GM12865 (cell line): ENCODE results near the gene HNRNPA3.
"Not testable (repeated sequence)": the region's sequence is repeated elsewhere in the genome, so short reads cannot be mapped to it uniquely, and the experiment has no call there.

Experiments
- DNase-seq: peaks from one replicate; pipeline ENCODE4 v3.0.0; 2010; ENCODE audit warnings: low read depth
- H3K4me3 ChIP-seq: 2 replicates; pipeline ENCODE4 v1.5.1; 2011; ENCODE audit warnings: mild to moderate bottlenecking, low read depth, low read length, control low read depth
- TF ChIP-seq, protein P1 (sequence below): IDR thresholded peaks from 2 replicates; pipeline ENCODE4 v1.5.1; 2011; ENCODE audit warnings: low read length, control low read depth, low read depth, inconsistent platforms; ENCODE audit not compliant: insufficient read depth; ENCODE audit errors: missing control alignments

Gene HNRNPA3

DNA sequence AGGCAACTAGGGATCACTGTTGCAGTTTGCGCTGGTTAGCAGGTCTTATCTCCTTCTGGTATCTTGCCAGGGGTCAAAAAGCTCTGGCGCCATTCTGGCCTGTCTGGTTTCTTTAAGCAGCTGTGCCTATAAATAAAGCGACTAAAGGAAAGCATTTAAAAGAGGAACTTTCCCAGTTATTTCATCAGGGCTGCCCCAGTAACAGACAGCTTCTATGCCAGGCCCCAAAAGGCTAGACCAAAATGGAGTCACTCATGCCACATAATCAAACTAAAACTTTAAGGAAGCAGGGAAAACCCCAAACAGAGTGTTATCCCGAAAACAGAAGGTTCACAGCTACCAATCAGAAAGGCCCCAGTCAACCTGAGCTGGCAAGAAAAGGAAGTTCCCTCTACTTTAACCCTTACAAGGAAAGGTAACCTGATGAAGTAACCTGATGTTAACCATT, 41.2 kb upstream of the HNRNPA3 start:
- no peak for DNase-seq
- TF ChIP-seq, protein P1, sequence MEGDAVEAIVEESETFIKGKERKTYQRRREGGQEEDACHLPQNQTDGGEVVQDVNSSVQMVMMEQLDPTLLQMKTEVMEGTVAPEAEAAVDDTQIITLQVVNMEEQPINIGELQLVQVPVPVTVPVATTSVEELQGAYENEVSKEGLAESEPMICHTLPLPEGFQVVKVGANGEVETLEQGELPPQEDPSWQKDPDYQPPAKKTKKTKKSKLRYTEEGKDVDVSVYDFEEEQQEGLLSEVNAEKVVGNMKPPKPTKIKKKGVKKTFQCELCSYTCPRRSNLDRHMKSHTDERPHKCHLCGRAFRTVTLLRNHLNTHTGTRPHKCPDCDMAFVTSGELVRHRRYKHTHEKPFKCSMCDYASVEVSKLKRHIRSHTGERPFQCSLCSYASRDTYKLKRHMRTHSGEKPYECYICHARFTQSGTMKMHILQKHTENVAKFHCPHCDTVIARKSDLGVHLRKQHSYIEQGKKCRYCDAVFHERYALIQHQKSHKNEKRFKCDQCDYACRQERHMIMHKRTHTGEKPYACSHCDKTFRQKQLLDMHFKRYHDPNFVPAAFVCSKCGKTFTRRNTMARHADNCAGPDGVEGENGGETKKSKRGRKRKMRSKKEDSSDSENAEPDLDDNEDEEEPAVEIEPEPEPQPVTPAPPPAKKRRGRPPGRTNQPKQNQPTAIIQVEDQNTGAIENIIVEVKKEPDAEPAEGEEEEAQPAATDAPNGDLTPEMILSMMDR: no peak
- H3K4me3 ChIP-seq: no peak overlapping the region

DNA sequence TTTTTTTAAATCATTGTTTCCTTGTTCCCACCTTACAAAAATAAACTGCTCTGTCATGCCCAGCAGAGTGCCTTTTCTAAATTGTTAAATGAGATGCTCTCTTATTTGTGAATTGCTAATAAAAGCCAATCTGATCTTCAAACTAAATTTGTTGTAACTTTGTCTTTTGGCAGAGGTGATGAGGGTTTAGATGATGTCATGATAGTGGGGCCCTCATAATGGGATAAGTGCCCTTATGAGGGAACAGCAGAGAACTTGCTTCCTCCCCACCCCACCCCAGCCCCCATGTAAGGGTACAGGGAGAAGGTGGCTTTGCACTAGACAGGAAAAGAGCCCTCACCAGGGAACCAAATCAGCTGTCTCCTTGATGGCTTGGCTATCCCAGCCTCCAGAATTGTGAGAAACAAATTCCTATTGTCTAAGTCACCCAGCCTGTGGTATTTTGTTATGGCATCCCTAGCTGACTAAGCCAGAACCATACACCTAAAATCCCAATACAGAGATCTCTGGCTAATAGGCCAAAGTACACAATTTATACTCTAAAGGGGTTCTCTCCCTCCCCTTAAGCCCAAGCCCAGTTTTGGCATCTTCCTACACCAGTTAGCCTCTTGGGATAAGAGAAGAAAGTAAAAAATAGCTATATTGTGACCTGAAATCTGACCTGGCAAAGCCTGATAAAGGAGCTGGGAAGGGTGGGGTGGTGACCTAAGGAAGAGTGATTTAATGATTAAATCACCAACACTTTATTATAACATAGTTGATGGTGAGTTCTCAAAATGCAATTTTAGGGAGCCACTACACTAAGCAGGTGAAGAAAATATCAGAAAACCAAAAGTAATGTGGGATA, 40.3 kb upstream of the HNRNPA3 start:
- no peak for DNase-seq
- no peak overlapping the region for H3K4me3 ChIP-seq
- TF ChIP-seq, protein P1: no peak

DNA sequence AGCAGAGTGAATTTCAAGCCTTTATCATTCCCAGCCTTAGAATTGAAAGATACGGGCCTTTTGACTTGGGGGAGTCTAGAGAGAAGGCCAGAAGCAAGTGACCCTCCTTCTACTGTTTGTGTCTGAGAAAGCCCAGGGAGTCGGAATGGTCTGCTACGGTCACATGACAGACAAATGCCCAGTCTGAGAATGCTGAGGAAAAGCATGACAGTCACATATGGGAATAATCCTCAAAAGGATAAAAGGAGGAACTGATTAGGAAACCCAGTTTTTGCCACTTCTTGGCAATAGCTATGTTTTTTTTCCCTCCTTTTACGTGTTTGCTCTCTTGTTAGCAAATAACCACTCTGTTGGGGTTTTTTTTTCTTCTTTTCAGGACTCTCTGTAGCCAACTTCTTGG, 38.1 kb upstream of the HNRNPA3 start:
- no peak overlapping the region for H3K4me3 ChIP-seq
- TF ChIP-seq, protein P1: no peak
- DNase-seq: no peak

DNA sequence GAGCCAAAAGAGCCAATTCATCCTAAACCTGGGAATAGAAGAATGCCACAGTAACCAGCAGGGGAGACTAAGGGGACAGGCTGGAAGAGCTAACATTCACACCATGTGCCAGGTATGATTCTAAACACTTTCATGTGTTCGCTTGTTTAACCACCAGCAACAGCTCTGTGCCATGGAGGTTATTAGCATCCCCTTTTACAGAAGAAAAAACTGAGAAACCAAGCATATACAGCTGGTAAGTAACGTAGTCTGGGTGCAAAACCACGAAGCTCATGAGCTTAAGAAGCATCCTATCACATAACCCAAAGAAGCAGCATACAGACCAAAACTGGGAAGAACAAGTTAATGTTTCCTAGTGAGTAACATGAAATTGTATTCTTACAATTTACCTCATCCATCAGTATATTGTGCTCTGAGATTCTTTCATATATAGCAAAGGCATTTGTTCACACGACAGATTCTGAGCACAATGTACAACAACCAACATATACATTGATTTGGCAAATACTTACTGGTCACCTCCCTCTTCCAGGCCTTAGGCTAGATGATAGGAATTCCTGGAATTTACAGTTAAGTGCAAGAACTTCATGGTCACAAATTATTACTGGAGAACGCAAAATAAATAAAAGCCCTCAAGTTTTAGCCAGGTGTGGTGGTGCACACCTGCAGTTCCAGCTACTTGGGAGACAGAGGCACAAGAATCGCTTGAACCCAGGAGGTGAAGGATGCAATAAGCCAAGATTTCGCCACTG, 36.5 kb upstream of the HNRNPA3 start:
- TF ChIP-seq, protein P1: no peak
- DNase-seq: no peak
- H3K4me3 ChIP-seq: no peak overlapping the region

DNA sequence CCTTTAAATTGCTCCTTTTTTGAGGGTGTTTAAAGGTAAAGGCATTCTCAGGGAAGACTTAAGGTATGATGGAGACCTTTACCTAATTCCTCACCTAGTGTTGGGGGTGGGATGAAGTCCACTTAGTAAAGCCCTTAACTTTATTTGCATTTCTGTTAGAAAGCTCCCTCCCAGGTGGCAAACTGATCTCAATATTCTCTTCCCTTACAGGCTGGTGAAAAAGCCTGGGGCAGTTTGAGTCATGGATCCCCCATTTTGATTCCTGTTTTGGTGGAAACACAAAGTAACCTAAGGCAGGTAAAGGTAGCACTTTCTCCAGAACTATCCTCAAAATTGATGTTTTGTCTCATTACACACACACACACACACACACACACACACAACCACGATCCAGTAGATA, 33.8 kb upstream of the HNRNPA3 start:
- DNase-seq: no peak
- TF ChIP-seq, protein P1: no peak
- no peak overlapping the region for H3K4me3 ChIP-seq

DNA sequence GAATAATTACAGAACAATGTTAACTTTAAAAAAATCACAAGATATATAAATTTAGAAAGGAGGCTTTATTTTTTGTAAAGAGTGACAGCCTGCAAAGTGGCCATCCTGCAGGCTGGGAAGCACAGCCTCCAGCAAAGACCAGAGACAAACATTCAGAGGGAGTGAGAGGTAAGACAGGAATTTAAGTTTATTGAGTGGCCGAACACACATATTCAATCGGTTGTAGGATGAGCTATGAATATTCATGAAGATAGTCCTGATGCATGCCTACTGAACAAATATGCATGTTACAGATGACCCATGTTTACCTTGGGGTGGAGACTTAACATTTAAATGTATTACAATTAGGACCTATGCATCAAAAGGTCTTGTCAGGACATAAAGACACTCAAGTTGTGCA, 33.4 kb upstream of the HNRNPA3 start:
- no peak overlapping the region for H3K4me3 ChIP-seq
- DNase-seq: no peak
- TF ChIP-seq, protein P1: no peak

DNA sequence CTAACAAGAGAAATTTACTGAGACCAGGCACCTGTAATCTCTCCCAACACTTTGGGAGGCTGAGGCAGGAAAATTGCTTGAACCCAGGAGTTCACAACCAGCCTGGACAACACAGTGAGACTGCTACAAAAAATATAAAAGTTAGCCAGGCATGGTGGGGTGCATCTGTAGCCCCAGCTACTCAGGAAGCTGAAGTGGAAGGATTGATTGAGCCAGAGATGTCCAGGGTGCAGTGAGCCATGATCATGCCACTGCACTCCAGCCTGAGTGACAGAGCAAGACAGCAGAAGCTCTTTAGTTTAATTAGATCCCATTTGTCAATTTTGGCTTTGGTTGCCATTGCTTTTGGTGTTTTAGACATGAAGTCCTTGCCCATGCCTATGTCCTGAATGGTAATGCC, 32.9 kb upstream of the HNRNPA3 start:
- DNase-seq, H3K4me3 ChIP-seq: not testable (repeated sequence)
